Activated T-cell treated with anti-CD3 and anti-CD28 coated beads, Interleukin-2, amount 50 U/mL, for 4 hours (primary cell): ENCODE data around the gene TTYH2. TPM values are rescaled to one million over a fixed set of nuclear protein-coding genes. Genes with fewer than 3 reads are reported as not detected.
"Not testable (repeated sequence)": the region's sequence is repeated elsewhere in the genome, so short reads cannot be mapped to it uniquely, and the experiment has no call there.

Experiments
- ATAC-seq, 2 donors: fragments of 200-7000 bp; cut with Tn5 transposase; one replicate each; pipeline ENCODE4 v1.10.0; 2021
- DNase-seq: peaks from one replicate; pipeline ENCODE4 v3.0.0-alpha.2; 2020
- H3K27me3 Mint-ChIP-seq: one replicate; pipeline ENCODE4 v1.8.0; 2021; ENCODE audit warnings: low read depth, mixed read lengths
- H3K36me3 Mint-ChIP-seq: one replicate; pipeline ENCODE4 v1.8.0; 2022; ENCODE audit warnings: mixed read lengths; ENCODE audit not compliant: insufficient read depth
- H3K4me1 Mint-ChIP-seq: one replicate; pipeline ENCODE4 v1.8.0; 2021; ENCODE audit warnings: low read depth, mixed read lengths
- H3K4me3 Mint-ChIP-seq: one replicate; pipeline ENCODE4 v1.8.0; 2021; ENCODE audit warnings: mild to moderate bottlenecking, moderate library complexity, mixed read lengths
- H3K9me3 Mint-ChIP-seq: one replicate; pipeline ENCODE4 v1.8.0; 2021; ENCODE audit warnings: mixed read lengths
- total RNA-seq, 3 donors: library from RNA; stranded (reverse); gene quantifications; one replicate each; pipeline ENCODE4 v1.2.1, GENCODE V29; 2021

TTYH2 gene
- total RNA-seq, 3 donors from 2014 or later = 2.0 to 4.5 (median 3.5) TPM

- ATAC-seq (no peak), DNase-seq (no peak)
- Mint-ChIP-seq H3K9me3 (no peaks in the 10 kb centered on the region), H3K4me3 (no peak overlapping the region), H3K27me3 (no peaks in the 10 kb centered on the region), H3K36me3 (peaks cover 6% of the 10 kb centered on the region), H3K4me1 (no peaks in the 10 kb centered on the region)
Observed at GRCh38 chr17:74245871-74246270, 32.5 kb downstream of the TTYH2 start.

- Mint-ChIP-seq H3K36me3 (peaks cover 6% of the 10 kb centered on the region), H3K27me3 (no peaks in the 10 kb centered on the region), H3K4me1 (no peaks in the 10 kb centered on the region), H3K9me3 (no peaks in the 10 kb centered on the region), H3K4me3 (no peak overlapping the region)
- DNase-seq (no peak), ATAC-seq (no peak)
Observed at GRCh38 chr17:74249590-74250270, 36.4 kb downstream of the TTYH2 start.

- H3K4me1 Mint-ChIP-seq = no peaks in the 10 kb centered on the region
- peaks cover 6% of the 10 kb centered on the region for H3K36me3 Mint-ChIP-seq
- H3K4me3 Mint-ChIP-seq = no peak overlapping the region
- ATAC-seq (no peak), DNase-seq (no peak)
- H3K9me3 Mint-ChIP-seq = no peaks in the 10 kb centered on the region
- H3K27me3 Mint-ChIP-seq = no peaks in the 10 kb centered on the region
Observed at GRCh38 chr17:74250324-74250995, 37.1 kb downstream of the TTYH2 start.

- Mint-ChIP-seq H3K4me3 (no peak overlapping the region), H3K36me3 (peaks cover 6% of the 10 kb centered on the region), H3K9me3 (no peaks in the 10 kb centered on the region), H3K27me3 (no peaks in the 10 kb centered on the region), H3K4me1 (no peaks in the 10 kb centered on the region)
- DNase-seq (no peak), ATAC-seq (no peak)
Observed at GRCh38 chr17:74251051-74251450, 37.7 kb downstream of the TTYH2 start.

- DNase-seq = no peak
- H3K36me3 Mint-ChIP-seq = peaks cover 5% of the 10 kb centered on the region
- no peaks in the 10 kb centered on the region for H3K27me3 Mint-ChIP-seq
- no peak overlapping the region for H3K4me3 Mint-ChIP-seq
- H3K4me1 Mint-ChIP-seq = no peaks in the 10 kb centered on the region
- no peak for ATAC-seq
- no peaks in the 10 kb centered on the region for H3K9me3 Mint-ChIP-seq
Observed at GRCh38 chr17:74251569-74251968, 38.2 kb downstream of the TTYH2 start.

- no peak for ATAC-seq
- no peaks in the 10 kb centered on the region for H3K9me3 Mint-ChIP-seq
- no peaks in the 10 kb centered on the region for H3K4me1 Mint-ChIP-seq
- peaks cover 4% of the 10 kb centered on the region for H3K36me3 Mint-ChIP-seq
- H3K27me3 Mint-ChIP-seq = no peaks in the 10 kb centered on the region
- no peak overlapping the region for H3K4me3 Mint-ChIP-seq
- no peak for DNase-seq
Observed at GRCh38 chr17:74252211-74252610, 38.8 kb downstream of the TTYH2 start.

GRCh38 chr17:74253036-74253435 is 39.7 kb downstream of the TTYH2 start:
- H3K9me3 Mint-ChIP-seq = no peaks in the 10 kb centered on the region
- no peak for DNase-seq
- no peak overlapping the region for H3K4me3 Mint-ChIP-seq
- H3K36me3 Mint-ChIP-seq = peaks cover 4% of the 10 kb centered on the region
- H3K4me1 Mint-ChIP-seq = no peaks in the 10 kb centered on the region
- ATAC-seq = no peak
- H3K27me3 Mint-ChIP-seq = no peaks in the 10 kb centered on the region

GRCh38 chr17:74257311-74257710 is 43.9 kb downstream of the TTYH2 start:
- Mint-ChIP-seq H3K4me1 (no peaks in the 10 kb centered on the region), H3K27me3 (no peaks in the 10 kb centered on the region), H3K4me3 (no peak overlapping the region), H3K36me3 (peaks cover 4% of the 10 kb centered on the region), H3K9me3 (no peaks in the 10 kb centered on the region)
- DNase-seq = no peak
- no peak for ATAC-seq

GRCh38 chr17:74259667-74260524 is 46.5 kb downstream of the TTYH2 start:
- Mint-ChIP-seq H3K9me3 (no peaks in the 10 kb centered on the region), H3K36me3 (no peaks in the 10 kb centered on the region), H3K27me3 (no peaks in the 10 kb centered on the region), H3K4me1 (peaks cover 3% of the 10 kb centered on the region), H3K4me3 (no peak overlapping the region)
- DNase-seq = no peak
- no peak for ATAC-seq

- Mint-ChIP-seq H3K4me1 (peaks cover 3% of the 10 kb centered on the region), H3K36me3 (no peaks in the 10 kb centered on the region), H3K9me3 (no peaks in the 10 kb centered on the region), H3K27me3 (no peaks in the 10 kb centered on the region), H3K4me3 (no peak overlapping the region)
- no peak for ATAC-seq
- DNase-seq = no peak
Observed at GRCh38 chr17:74260525-74260850, 47.1 kb downstream of the TTYH2 start.

- H3K9me3 Mint-ChIP-seq = no peaks in the 10 kb centered on the region
- no peaks in the 10 kb centered on the region for H3K36me3 Mint-ChIP-seq
- no peak overlapping the region for H3K4me3 Mint-ChIP-seq
- no peak for ATAC-seq
- peaks cover under 1% of the 10 kb centered on the region for H3K27me3 Mint-ChIP-seq
- DNase-seq = no peak
- H3K4me1 Mint-ChIP-seq = peaks cover 4% of the 10 kb centered on the region
Observed at GRCh38 chr17:74262601-74263000, 49.2 kb downstream of the TTYH2 start.

- H3K9me3 Mint-ChIP-seq, H3K27me3 Mint-ChIP-seq, ATAC-seq, H3K4me3 Mint-ChIP-seq, H3K36me3 Mint-ChIP-seq, DNase-seq: not testable (repeated sequence)
- peaks cover 13% of the 10 kb centered on the region for H3K4me1 Mint-ChIP-seq
Observed at GRCh38 chr17:74267054-74267453, 53.7 kb downstream of the TTYH2 start.

GRCh38 chr17:74267579-74267978 is 54.2 kb downstream of the TTYH2 start:
- DNase-seq (no peak), ATAC-seq (no peak)
- Mint-ChIP-seq H3K36me3 (no peaks in the 10 kb centered on the region), H3K4me1 (peaks cover 13% of the 10 kb centered on the region), H3K4me3 (no peak overlapping the region), H3K27me3 (peaks cover 7% of the 10 kb centered on the region), H3K9me3 (no peaks in the 10 kb centered on the region)

GRCh38 chr17:74267987-74268499 is 54.7 kb downstream of the TTYH2 start:
- peaks cover 14% of the 10 kb centered on the region for H3K4me1 Mint-ChIP-seq
- H3K9me3 Mint-ChIP-seq = no peaks in the 10 kb centered on the region
- no peak for ATAC-seq
- peaks cover 7% of the 10 kb centered on the region for H3K27me3 Mint-ChIP-seq
- no peak for DNase-seq
- H3K4me3 Mint-ChIP-seq = no peak overlapping the region
- no peaks in the 10 kb centered on the region for H3K36me3 Mint-ChIP-seq
